Naive thymus-derived CD8-positive, alpha-beta T cell (primary cell): ENCODE results near the gene IL27RA. TPM values are rescaled to one million over a fixed set of nuclear protein-coding genes. Genes with fewer than 3 reads are reported as not detected.

Source experiments
- ATAC-seq, 2 donors: fragments of 150-1000 bp; cut with Tn5 transposase in 1 of 2; sonication (Bioruptor Pico), chemical (Tn5 transposase) in 1 of 2; 1 replicate in 1 of 2; 2 replicates in 1 of 2; pipeline ENCODE4 v1.10.0; 2021; ENCODE audit warnings: mild to moderate bottlenecking in 2 of 2, moderate library complexity in 2 of 2
- POLR2A ChIA-PET: fragments of 350-600 bp; sonication (Branson Sonifier 250); formaldehyde crosslinking; loops from one replicate; lab custom pipeline; 2021; ENCODE audit warnings: antibody characterized with exemption; lab: Charles Lee
- DNase-seq, 10 donors: peaks; one replicate each; pipeline versions ENCODE4 v3.0.0 to v3.0.0-alpha.2; 2020 to 2022
- H3K27ac Mint-ChIP-seq, 10 donors: one replicate each; pipeline ENCODE4 v1.8.0; 2020 to 2022; ENCODE audit warnings: mild to moderate bottlenecking in 10 of 10, mixed read lengths in 10 of 10, moderate library complexity in 4 of 10, inconsistent platforms in 1 of 10
- H3K27me3 Mint-ChIP-seq, 5 donors: one replicate each; pipeline ENCODE4 v1.8.0; 2021 to 2022; ENCODE audit warnings: mixed read lengths in 5 of 5
- H3K36me3 Mint-ChIP-seq, 3 donors: one replicate each; pipeline ENCODE4 v1.8.0; 2020 to 2022; ENCODE audit warnings: mixed read lengths in 3 of 3, mild to moderate bottlenecking in 2 of 3, inconsistent platforms in 1 of 3
- H3K4me1 Mint-ChIP-seq, 4 donors: one replicate each; pipeline ENCODE4 v1.8.0; 2021 to 2022; ENCODE audit warnings: mixed read lengths in 4 of 4
- H3K4me3 Mint-ChIP-seq, 10 donors: one replicate each; pipeline ENCODE4 v1.8.0; 2020 to 2022; ENCODE audit warnings: mild to moderate bottlenecking in 10 of 10, mixed read lengths in 10 of 10, moderate library complexity in 6 of 10, inconsistent platforms in 1 of 10
- H3K9me3 Mint-ChIP-seq, 9 donors: one replicate each; pipeline ENCODE4 v1.8.0; 2020 to 2022; ENCODE audit warnings: mixed read lengths in 9 of 9, mild to moderate bottlenecking in 3 of 9, inconsistent platforms in 1 of 9, moderate library complexity in 1 of 9
- polyA plus RNA-seq, 3 donors: library from polyadenylated mRNA; unstranded; fragments of 300-500 nt; fragmentation: Illumina TruSeq; gene quantifications; one replicate each; pipeline ENCODE4 v1.2.3, GENCODE V29; 2021
- total RNA-seq, 8 experiments: library from RNA in 2 of 8; stranded (reverse) in 2 of 8; gene quantifications; one replicate each; pipeline ENCODE4 v1.2.3 and lab custom pipeline; 2021 to 2026

IL27RA gene
- total and polyA plus RNA-seq, 5 experiments from 2014 or later = 54.2 to 91.2 (median 54.7) TPM

DNA sequence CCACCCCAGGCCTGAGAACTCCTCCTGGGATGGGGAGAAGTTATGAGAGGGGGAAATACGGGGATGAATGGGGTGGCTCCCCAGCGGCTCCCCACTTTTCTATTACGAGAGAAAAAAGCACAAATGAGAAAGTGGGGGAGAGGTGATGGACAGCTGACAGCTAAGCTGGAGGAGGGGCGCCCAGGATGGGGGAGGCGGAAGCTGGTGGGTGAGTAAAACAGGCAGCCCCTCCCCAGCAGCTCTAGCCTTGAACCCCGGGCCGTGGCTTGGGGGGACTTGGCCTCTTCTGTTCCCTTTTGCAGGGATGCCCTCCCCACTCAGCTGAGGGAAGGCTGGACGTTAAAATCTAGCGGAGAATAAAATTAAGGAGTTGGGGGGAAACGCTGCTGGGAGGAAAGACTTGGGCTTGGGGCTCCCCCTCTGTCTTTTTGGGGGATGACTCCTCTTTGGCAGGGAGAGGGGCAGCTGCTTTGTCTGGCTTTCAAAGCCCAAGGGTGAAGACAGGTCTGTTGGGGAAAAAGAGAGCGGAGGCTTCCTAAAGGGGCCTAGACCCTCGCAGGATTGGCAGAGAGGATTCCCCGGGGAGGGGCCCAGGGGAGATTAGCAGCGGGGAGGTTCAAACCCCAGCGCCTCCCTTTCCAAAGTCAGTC lies 60.4 kb downstream of the IL27RA start:
- POLR2A ChIA-PET = interaction anchor here (0.6 to 1.7 kb wide), 22 partner anchors 10 to 983 kb away, joined by 3 to 21 read pairs (median 4); partner anchors contain the start of genes ASF1B, DCAF15, IL27RA and PRKACA
- H3K36me3 Mint-ChIP-seq = peaks cover 4 to 19% (median 14%) of the 10 kb centered on the region in 3 donors
- peak overlapping the region; percentile 91 to 100 (median 100) for H3K4me3 Mint-ChIP-seq
- DNase-seq (peak in 7 of 10 donors; percentile 31 to 78 (median 48)), ATAC-seq (peak; percentile 6 to 21)
- H3K27me3 Mint-ChIP-seq = peaks cover 0 to 2% (median 0%) of the 10 kb centered on the region in 5 donors
- peak overlapping the region; percentile 89 to 100 (median 99) for H3K27ac Mint-ChIP-seq
- peaks cover 17 to 30% (median 20%) of the 10 kb centered on the region in 4 donors for H3K4me1 Mint-ChIP-seq
- H3K9me3 Mint-ChIP-seq = peaks cover 0 to 11% (median 0%) of the 10 kb centered on the region in 9 donors

DNA sequence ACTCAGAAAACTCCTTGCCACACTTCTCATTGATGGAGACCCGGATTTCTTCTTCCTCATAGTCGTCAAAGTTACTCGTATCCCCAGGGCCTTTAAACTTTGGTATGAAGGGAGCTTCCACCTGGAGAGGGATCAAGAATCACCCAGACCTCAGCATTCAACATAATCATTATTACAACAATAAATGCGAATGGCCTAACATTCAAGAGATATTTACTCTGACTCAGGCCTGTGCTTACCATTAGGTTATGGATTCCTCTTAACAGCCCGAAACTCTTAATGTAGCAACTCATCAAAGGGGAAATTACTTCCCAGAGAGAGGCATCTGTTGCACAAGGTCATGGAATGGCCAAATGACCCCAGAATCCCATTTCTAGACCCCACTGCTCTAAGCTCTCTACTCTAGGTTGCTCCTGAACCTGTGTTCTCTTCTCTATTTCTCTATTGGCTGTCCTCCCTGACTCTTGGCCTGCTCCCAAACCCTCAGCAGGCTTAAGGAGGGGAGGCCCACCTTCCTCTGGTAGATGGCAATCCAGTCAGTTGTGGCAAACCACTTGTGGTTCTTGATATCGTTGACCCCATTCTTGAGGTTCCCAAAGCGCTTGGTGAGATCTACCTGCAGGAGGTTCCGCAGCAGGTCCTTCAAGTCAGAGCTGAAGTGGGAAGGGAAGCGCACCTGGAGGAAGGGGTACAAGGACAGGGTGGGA lies 61.7 kb downstream of the IL27RA start:
- DNase-seq (no peak), ATAC-seq (no peak)
- Mint-ChIP-seq H3K4me1 (peaks cover 14 to 28% (median 19%) of the 10 kb centered on the region in 4 donors), H3K4me3 (peak overlapping the region; percentile 22 to 80 (median 59)), H3K9me3 (peaks cover 0 to 11% (median 0%) of the 10 kb centered on the region in 9 donors), H3K27ac (peak overlapping the region in 9 of 10 donors; percentile 24 to 88 (median 75)), H3K27me3 (peaks cover 0 to 2% (median 0%) of the 10 kb centered on the region in 5 donors), H3K36me3 (peaks cover 4 to 23% (median 14%) of the 10 kb centered on the region in 3 donors)
- POLR2A ChIA-PET = interaction anchor here (0.9 to 1.4 kb wide), 5 partner anchors 12 to 976 kb away, joined by 3 to 5 read pairs (median 3); a partner anchor contains a TSS

GRCh38 chr19:14094854-14095253 lies 63.3 kb downstream of the IL27RA start:
- H3K4me3 Mint-ChIP-seq = peak overlapping the region in 4 of 10 donors; percentile 0 to 68 (median 46)
- H3K9me3 Mint-ChIP-seq = peaks cover 0 to 11% (median 0%) of the 10 kb centered on the region in 9 donors
- POLR2A ChIA-PET = interaction anchor here (1.3 to 1.5 kb wide), 2 partner anchors 21 to 25 kb away, joined by 3 to 4 read pairs; no protein-coding TSS in a partner anchor
- peaks cover 0 to 21% (median 13%) of the 10 kb centered on the region in 3 donors for H3K36me3 Mint-ChIP-seq
- H3K27ac Mint-ChIP-seq = peak overlapping the region in 9 of 10 donors; percentile 1 to 88 (median 69)
- ATAC-seq (no peak), DNase-seq (no peak)
- H3K27me3 Mint-ChIP-seq = peaks cover 0 to 2% (median 0%) of the 10 kb centered on the region in 5 donors
- peaks cover 12 to 18% (median 14%) of the 10 kb centered on the region in 4 donors for H3K4me1 Mint-ChIP-seq

DNA sequence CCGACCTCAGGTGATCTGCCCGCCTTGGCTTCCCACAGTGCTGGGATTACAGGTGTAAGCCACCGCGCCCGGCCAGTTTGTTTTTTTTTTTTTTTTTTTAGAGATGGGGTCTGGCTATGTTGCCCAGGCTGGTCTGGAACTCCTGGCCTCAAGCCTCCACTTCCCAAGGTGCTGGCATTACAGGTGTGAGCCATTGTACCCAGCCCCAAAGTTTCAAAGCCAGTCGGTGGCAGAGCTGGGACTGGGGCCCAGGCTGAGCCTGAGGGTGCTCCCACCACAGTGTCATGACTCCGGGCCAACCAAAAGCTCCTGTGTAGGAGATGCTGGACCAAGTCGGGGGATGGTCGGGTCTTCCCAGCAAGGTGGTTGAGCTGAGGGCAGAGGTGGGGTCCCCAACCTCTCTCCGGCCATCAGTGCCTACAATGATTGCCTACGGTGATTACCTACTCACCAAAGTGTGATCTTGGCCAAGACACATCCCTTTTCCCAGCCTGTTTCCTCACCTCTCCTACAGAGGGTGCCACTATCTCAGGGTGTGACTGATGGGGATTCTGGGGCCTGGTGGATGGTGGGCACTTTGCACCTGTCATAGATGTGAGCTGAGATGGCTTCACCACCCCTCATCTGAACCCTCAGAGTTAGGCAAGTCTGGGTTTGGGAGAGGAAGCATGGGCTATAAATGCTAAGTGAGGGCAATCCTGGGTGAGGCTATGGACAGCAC lies 64.9 kb downstream of the IL27RA start:
- ATAC-seq = no peak
- Mint-ChIP-seq H3K27me3 (peaks cover 0 to under 1% (median 0%) of the 10 kb centered on the region in 5 donors), H3K4me3 (no peak overlapping the region), H3K27ac (peak overlapping the region in 1 of 10 donors; percentile 32), H3K9me3 (peaks cover 0 to 10% (median 0%) of the 10 kb centered on the region in 9 donors), H3K36me3 (peaks cover 0 to 30% (median 12%) of the 10 kb centered on the region in 3 donors), H3K4me1 (peaks cover 10 to 17% (median 13%) of the 10 kb centered on the region in 4 donors)
- POLR2A ChIA-PET = interaction anchor here (0.6 to 1.3 kb wide), 3 partner anchors 14 to 64 kb away, joined by 3 to 4 read pairs (median 3); no protein-coding TSS in a partner anchor
- no peak for DNase-seq

DNA sequence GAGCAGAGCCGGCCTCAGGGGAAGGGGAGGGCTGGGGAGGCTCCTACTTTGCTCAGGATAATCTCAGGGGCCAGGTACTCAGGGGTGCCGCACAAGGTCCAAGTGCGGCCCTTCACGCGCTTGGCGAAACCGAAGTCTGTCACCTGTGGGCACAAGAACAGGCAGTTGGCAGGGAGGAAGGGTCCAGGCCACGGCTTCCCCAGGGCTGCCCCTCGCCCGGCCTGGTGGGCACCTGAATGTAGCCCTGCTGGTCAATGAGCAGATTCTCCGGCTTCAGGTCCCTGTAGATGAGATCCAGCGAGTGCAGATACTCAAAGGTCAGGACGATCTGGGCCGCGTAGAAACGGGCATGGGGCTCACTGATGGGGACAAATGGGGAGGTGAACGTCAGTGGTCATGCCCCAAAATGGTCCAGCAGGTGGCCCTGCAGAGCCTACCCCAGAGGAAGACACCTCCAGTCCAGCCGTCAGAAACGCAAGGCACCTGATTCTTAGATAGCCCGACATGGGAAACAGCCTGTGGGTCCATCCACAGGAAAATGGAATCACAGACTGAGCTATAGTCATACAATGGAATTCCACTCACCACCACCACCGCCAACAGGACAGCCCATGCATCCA lies 66.1 kb downstream of the IL27RA start:
- no peak overlapping the region for H3K4me3 Mint-ChIP-seq

GRCh38 chr19:14101003-14101545 lies 69.5 kb downstream of the IL27RA start:
- POLR2A ChIA-PET = no interaction called here
- DNase-seq (no peak), ATAC-seq (no peak)
- Mint-ChIP-seq H3K27me3 (no peaks in the 10 kb centered on the region), H3K36me3 (peaks cover 0 to 53% (median 10%) of the 10 kb centered on the region in 3 donors), H3K4me1 (no peaks in the 10 kb centered on the region), H3K27ac (peak overlapping the region in 1 of 10 donors; percentile 65), H3K4me3 (no peak overlapping the region), H3K9me3 (no peaks in the 10 kb centered on the region)

More for the DNA sequence above, 66.1 kb downstream of the IL27RA start:
- POLR2A ChIA-PET = no interaction called here
- peaks cover 0 to 33% (median 9%) of the 10 kb centered on the region in 3 donors for H3K36me3 Mint-ChIP-seq
- H3K27ac Mint-ChIP-seq = peak overlapping the region in 4 of 10 donors; percentile 31 to 77 (median 43)
- ATAC-seq = no peak
- peaks cover 0 to 7% (median 0%) of the 10 kb centered on the region in 9 donors for H3K9me3 Mint-ChIP-seq
- H3K27me3 Mint-ChIP-seq = no peaks in the 10 kb centered on the region
- H3K4me1 Mint-ChIP-seq = peaks cover 0 to 9% (median 6%) of the 10 kb centered on the region in 4 donors
- DNase-seq = no peak

- ATAC-seq (no peak), DNase-seq (no peak)
- Mint-ChIP-seq H3K27ac (no peak overlapping the region), H3K4me1 (no peaks in the 10 kb centered on the region), H3K36me3 (peaks cover 0 to 52% (median 7%) of the 10 kb centered on the region in 3 donors), H3K9me3 (no peaks in the 10 kb centered on the region), H3K27me3 (no peaks in the 10 kb centered on the region), H3K4me3 (no peak overlapping the region)
- POLR2A ChIA-PET = interaction anchor here (1.0 to 1.9 kb wide), 2 partner anchors 14 to 405 kb away, joined by 3 to 8 read pairs; no protein-coding TSS in a partner anchor
Measured at GRCh38 chr19:14102102-14102696, 70.6 kb downstream of the IL27RA start.

DNA sequence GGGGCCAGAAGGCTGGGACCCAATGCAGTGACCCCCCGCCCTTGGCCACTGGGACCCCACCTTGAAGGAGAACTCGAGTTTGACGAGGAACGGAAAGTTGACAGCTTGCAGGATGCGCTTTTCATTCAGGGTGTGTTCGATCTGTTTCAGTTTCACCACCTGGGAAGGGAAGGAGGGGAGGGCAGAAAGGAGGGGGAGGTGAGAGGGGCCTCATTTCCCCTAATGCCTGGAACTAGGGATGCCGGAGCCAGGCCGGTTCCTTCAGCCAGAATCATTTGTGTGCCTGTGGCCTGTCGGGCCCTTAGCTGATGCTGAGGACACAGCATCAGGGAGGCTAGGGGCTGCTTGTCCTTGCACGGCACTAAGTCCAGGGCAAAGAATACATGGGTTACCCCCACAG lies 71.2 kb downstream of the IL27RA start:
- DNase-seq (no peak), ATAC-seq (no peak)
- H3K4me1 Mint-ChIP-seq = no peaks in the 10 kb centered on the region
- peaks cover 0 to 49% (median 7%) of the 10 kb centered on the region in 3 donors for H3K36me3 Mint-ChIP-seq
- H3K4me3 Mint-ChIP-seq = no peak overlapping the region
- no peak overlapping the region for H3K27ac Mint-ChIP-seq
- H3K9me3 Mint-ChIP-seq = no peaks in the 10 kb centered on the region
- no peaks in the 10 kb centered on the region for H3K27me3 Mint-ChIP-seq
- POLR2A ChIA-PET = interaction anchor here (1.0 to 1.9 kb wide), 3 partner anchors 11 to 404 kb away, joined by 3 to 8 read pairs (median 3); no protein-coding TSS in a partner anchor

Other genes starting within 250 kb of the IL27RA start
- gene ZSWIM4, start 236.3 kb upstream of the IL27RA start, total RNA-seq = 1 to 10 TPM; 7.8 to 8.1 TPM
- gene ZSWIM4, start 236.3 kb upstream of the IL27RA start, polyA plus RNA-seq = 1 to 10 TPM in 2 of 3 donors, under 1 TPM in 1; 0.30 to 1.5 (median 1.1) TPM
- gene NANOS3, start 154.6 kb upstream of the IL27RA start, total RNA-seq = not detected
- not detected for gene NANOS3, start 154.6 kb upstream of the IL27RA start, polyA plus RNA-seq
- 1 to 10 TPM; 3.0 to 3.7 TPM for gene BRME1, start 125.6 kb upstream of the IL27RA start, total RNA-seq
- gene BRME1, start 125.6 kb upstream of the IL27RA start, polyA plus RNA-seq = under 1 TPM; 0.49 to 0.94 (median 0.76) TPM
- 10 to 100 TPM; 29.7 to 30.7 TPM for gene CC2D1A, start 125.6 kb upstream of the IL27RA start, total RNA-seq
- 10 to 100 TPM in 1 of 3 donors, 1 to 10 TPM in 2; 4.3 to 10.5 (median 5.5) TPM for gene CC2D1A, start 125.6 kb upstream of the IL27RA start, polyA plus RNA-seq
- not detected for gene PODNL1, start 93.3 kb upstream of the IL27RA start, total RNA-seq
- not detected for gene PODNL1, start 93.3 kb upstream of the IL27RA start, polyA plus RNA-seq
- 10 to 100 TPM; 93.5 to 93.6 TPM for gene DCAF15, start 79.3 kb upstream of the IL27RA start, total RNA-seq
- gene DCAF15, start 79.3 kb upstream of the IL27RA start, polyA plus RNA-seq = 1 to 10 TPM; 2.9 to 6.0 (median 3.4) TPM
- 10 to 100 TPM; 17.1 to 18.8 TPM for gene RFX1, start 25.4 kb upstream of the IL27RA start, total RNA-seq
- 1 to 10 TPM in 2 of 3 donors, under 1 TPM in 1; 0.84 to 1.1 (median 1.0) TPM for gene RFX1, start 25.4 kb upstream of the IL27RA start, polyA plus RNA-seq
- gene RLN3, start 3.6 kb upstream of the IL27RA start, total RNA-seq = not detected
- gene RLN3, start 3.6 kb upstream of the IL27RA start, polyA plus RNA-seq = under 1 TPM in 1 of 3 donors, not detected in 2; 0.50 TPM
- gene PALM3, start 30.3 kb downstream of the IL27RA start, total RNA-seq = not detected
- under 1 TPM in 1 of 3 donors, not detected in 2; 0.13 TPM for gene PALM3, start 30.3 kb downstream of the IL27RA start, polyA plus RNA-seq
- gene MISP3, start 41.0 kb downstream of the IL27RA start, total RNA-seq = under 1 TPM; 0.44 to 0.99 TPM
- 1 to 10 TPM in 1 of 3 donors, under 1 TPM in 2; 0.36 to 1.4 (median 0.59) TPM for gene MISP3, start 41.0 kb downstream of the IL27RA start, polyA plus RNA-seq
- under 1 TPM in 1 of 2 experiments, not detected in 1; 0.85 TPM for gene C19orf67, start 54.0 kb downstream of the IL27RA start, total RNA-seq
- gene C19orf67, start 54.0 kb downstream of the IL27RA start, polyA plus RNA-seq = not detected
- 10 to 100 TPM; 66.4 to 68.3 TPM for gene SAMD1, start 59.0 kb downstream of the IL27RA start, total RNA-seq
- 1 to 10 TPM; 2.3 to 5.2 (median 2.7) TPM for gene SAMD1, start 59.0 kb downstream of the IL27RA start, polyA plus RNA-seq
- gene PRKACA, start 86.0 kb downstream of the IL27RA start, total RNA-seq = 10 to 100 TPM; 54.7 to 56.8 TPM
- gene PRKACA, start 86.0 kb downstream of the IL27RA start, polyA plus RNA-seq = 1 to 10 TPM; 1.1 to 1.8 (median 1.3) TPM
- 1 to 10 TPM; 2.7 to 4.6 TPM for gene ASF1B, start 104.8 kb downstream of the IL27RA start, total RNA-seq
- gene ASF1B, start 104.8 kb downstream of the IL27RA start, polyA plus RNA-seq = 1 to 10 TPM; 2.3 to 4.2 (median 3.7) TPM
- gene ADGRL1, start 174.4 kb downstream of the IL27RA start, total RNA-seq = 10 to 100 TPM; 24.8 to 28.0 TPM
- under 1 TPM; 0.29 to 0.96 (median 0.51) TPM for gene ADGRL1, start 174.4 kb downstream of the IL27RA start, polyA plus RNA-seq